ENCODE results near the gene TOM1L1.

GRCh38 chr17:54881255-54881972 is 19.2 kb upstream of the TOM1L1 start:
- TF ChIP-seq CTCF (IDR thresholded peaks at IDR 0.05) = no peak
- TF ChIP-seq POLR2A (IDR thresholded peaks at IDR 0.05) = no peak

Data from vagina (tissue), 2 donors.